HG03095 (cell line): ENCODE data around the gene SLC25A12.

Source experiments
- ATAC-seq: cut with Tn5 transposase; IDR thresholded peaks from one replicate; pipeline ENCODE4 v1.9.1; 2021; ENCODE audit warnings: moderate library complexity; ENCODE audit not compliant: unreplicated experiment

Gene SLC25A12

DNA sequence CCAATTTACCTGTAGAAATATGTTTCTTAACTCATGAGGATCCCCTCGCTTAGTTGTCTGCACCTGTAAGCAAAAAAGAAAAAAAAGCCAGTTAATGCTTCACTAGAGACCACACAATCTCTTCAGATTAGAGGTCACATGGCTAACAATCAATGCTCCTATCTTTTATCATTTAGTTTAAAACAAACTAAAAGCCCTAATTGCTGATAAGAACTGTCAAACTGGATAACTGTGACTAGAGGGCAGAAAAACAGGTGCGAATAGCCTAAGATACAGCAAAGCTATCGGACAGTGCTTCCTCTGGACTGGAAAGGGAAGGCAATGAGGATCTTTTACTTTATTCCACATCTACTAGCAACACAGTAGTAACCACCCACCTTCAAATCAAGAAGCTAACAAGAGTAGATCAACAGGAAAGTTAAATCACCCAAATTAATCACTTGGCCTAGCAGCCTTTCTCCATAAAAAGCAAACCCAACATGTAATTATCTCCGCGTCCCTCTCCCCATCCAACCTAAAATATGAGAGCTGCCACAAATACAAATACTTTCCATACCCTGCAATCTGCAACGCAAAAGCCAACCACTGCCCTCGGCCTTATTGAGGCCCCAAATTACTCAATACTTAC lies 734 bp downstream of the SLC25A12 start:
- ATAC-seq, result no peak

DNA sequence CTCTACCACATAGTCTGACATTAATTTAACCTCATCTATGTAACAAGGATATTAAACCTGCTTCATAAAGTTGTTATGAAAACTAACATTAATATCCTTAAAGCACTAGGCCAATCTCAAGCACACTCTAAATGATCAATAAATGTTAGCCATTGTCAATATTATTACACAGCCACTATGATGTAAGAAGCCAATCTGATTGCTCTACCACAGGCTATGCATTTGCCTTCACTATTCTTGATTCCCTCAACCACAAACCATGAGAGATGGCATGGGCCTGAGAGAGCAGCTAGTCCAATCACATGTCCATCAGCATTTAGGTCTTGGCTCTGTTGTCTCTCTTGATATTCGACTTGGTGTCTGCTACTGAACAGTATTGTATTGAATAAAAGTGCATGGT lies 4.2 kb downstream of the SLC25A12 start:
- no peak for ATAC-seq

DNA sequence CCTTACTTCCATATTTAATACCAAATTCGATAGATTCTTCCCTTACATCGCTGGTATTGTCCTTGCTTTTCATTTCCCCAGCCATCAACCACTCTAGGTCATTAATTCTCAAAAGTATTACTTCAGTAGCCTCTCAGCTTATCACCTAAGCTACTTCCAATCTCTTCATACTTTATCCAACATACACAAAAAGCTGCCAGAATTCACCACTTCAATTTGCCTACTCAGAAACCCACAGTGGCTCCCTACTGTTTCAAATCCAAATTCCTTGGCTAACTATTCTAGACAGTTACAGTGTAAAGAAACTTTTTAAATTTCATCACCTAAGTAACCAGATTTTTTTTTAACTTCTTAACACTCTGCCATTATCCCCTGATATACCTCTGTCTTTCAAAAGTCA lies 4.7 kb downstream of the SLC25A12 start:
- no peak for ATAC-seq

DNA sequence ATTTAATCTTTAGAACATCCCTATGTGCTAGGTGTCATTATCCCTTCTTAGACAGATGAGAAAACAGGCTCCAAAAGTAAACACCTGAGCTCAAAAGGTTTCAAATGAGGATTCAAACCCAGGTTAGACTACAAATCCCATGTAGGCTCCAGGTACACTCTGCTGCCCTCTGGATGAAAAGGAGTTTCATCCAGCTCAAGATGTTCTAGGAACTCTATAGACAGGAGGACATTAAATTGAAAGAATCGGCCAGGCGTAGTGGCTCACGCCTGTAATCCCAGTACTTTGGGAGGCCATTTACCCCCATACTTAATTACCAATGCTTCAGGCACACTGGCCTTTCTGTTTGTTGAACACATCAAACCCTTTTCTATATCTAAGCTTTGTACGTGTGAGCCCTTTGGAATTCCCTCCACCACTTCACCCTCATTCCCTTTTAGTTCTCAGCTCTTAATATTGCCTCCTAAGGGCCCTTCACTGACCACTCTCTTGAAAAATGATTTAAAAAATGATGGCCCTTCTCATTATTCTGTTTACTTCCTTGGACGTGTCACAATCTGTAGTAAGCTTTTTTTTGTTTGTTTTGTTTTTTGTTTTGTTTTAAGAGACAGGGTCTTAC lies 10.7 kb downstream of the SLC25A12 start:
- ATAC-seq, result no peak

DNA sequence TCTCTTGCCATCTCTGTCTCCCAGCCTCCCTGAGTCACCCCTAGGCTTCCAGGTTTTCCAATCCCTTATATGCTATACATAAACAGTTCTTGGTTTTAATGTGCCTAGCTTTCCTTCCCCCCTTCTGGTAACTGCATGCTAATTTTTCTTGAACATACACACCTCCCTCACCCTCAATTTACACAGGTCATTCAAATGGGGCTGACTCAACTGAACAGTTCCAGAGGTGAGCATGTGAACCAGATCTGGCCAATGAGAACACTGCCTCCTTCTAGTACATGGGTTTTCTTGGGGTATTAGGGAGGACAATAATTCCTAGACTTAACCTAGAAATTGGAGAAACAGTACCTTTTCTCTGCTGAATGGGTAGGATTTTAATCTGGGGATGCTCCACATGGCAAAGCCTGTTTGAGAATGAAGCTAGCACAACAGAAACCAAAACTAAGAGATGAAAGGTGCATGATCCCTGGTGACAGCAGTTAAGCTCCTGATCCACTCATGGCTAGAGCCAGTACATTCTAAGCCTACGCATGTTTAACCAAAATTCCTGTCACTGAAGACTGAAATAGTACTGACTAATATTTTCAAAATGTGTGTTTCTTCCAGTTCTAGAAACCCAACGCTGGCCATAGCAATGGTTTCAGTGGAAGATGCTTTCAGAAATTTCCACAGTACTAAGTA lies 11.8 kb downstream of the SLC25A12 start:
- no peak for ATAC-seq

DNA sequence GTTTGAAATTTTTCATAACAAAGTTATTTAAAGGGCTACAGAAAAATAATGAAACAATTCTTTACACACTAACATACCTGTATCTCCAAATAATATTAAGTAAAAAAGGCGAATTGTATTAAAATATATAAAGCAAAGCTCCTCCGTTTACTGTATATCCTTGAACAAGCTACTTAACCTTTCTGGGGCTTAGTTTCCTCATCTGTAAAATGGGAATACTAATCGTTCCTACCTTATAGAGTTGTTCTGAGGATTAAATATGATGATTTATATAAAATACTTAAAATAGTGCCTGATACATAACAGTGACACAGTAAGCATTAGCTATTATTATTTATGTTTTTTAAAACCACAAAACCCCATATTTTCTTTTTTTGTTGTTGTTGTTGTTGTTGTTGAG lies 13.3 kb downstream of the SLC25A12 start:
- ATAC-seq, result no peak

DNA sequence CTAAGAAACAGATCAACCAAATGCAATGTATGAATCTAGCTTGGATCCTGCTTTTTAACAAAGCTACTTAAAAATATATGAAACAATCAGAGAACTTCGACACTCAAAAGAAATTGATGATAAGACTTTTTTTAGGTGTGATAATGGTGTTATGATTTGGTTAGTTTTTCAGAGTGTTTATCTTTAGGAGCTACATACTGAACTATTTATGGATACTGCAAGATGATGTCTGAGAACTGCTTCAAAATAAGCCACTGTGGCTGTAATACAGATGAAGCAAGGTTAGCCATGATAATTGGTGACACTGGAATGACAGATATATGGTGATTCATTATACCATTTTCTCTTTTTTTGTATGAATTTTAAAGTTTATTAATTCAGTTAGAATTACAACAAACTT lies 14.2 kb downstream of the SLC25A12 start:
- no peak for ATAC-seq

DNA sequence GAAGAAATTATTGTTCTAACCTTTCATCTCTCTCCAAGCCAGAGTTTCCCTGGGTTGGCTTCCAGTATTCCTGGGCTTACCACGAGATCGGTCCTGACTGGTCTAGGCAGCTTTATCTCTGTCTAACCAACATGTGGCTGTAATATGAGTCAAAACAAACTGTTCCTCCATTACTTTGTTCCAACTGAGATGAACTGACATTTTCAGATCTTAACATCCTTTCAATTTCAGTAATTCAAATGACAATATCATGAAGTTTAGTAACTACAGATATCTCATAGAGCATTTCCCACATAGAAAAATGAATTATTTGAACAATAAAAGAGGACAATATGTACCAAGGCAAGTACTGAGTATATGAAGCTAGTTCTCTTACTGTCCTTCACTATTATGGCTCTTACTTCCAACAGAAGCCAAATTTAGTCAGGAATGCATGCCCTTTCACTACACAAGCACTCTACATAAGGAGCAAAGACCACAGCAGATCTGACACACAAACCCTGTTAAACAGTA lies 15.5 kb downstream of the SLC25A12 start:
- ATAC-seq, result no peak

DNA sequence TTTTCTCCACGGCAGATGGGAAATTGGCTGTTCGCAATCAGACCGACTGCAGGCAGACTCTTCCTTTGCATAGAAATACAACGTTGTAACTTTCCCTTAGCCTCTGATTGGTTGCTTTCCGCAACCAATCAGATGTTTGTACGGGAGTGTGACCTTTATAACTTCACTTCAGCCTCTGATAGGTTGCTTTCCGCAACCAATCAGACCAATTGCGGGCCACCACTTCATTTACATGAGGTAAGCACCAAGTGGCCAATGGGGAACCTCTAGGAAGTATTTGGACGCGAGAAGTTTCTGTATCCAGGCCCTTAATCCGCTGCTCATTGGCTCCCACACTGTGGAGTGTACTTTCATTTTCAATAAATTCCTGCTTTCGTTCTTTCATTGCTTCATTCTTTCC lies 19.1 kb downstream of the SLC25A12 start:
- ATAC-seq, result no peak

DNA sequence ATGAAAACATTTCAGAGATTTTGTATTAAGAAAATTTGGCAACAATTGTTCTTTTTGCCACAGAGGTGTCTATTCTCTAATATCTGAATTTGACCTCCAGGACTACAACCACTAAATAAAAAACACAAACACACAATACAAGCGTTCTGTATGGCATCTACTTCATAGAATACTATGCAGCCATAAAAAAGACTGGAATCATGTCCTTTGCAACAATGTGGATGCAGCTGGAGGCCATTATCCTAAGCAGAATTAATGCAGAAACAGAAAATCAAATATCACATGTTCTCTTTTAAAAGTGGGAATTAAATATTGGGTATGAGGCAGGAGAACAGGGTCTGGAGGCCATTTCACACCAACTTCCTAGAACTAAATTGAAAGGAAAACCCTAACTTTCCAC lies 19.5 kb downstream of the SLC25A12 start:
- ATAC-seq, result no peak

DNA sequence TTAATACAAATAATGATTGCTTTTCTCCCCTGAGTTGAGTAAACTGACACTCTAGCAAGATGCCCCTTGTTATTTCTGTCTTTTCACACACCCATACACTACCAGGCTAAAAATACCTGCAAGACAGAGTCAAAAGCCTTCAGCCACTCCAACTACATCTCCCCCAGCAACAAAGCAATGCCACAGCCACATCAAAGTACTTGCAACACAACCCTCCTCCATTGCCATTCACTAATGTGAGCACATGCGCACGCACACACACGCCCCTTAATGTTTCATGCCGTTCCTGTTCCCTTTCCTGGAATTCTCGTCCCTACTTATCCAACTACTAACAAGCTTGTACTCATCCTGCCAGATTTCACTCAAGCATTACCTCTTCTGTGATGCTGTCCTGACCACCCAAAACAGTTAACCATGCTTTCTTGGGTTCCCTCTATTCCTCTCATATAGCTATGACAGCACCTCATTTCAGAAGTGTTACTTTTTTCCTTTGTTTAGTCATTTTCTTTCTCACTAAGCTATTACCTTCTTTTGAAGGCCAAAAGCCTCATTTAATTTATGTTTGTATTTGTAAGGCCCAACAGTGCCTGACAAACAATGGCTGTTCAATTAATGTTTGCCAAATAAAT lies 29.6 kb downstream of the SLC25A12 start:
- ATAC-seq, result no peak

DNA sequence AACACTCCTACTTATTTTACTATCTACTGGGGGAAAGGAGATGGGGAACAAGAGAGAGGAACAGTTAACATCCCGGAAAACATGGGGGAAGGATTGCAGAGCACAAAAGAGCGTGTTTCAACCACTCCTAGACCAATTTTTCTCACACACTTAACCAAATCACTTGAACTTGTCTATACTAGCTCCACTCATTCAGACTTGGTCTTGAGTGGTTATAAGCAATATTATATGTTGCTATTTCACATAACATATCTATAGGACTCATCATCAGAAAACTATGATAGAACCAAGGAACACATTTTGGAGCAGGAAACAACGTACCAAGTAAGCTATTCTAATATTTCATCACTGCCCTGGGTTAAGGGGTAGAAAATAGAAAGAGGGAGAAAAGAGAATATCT lies 31.5 kb downstream of the SLC25A12 start:
- no peak for ATAC-seq

DNA sequence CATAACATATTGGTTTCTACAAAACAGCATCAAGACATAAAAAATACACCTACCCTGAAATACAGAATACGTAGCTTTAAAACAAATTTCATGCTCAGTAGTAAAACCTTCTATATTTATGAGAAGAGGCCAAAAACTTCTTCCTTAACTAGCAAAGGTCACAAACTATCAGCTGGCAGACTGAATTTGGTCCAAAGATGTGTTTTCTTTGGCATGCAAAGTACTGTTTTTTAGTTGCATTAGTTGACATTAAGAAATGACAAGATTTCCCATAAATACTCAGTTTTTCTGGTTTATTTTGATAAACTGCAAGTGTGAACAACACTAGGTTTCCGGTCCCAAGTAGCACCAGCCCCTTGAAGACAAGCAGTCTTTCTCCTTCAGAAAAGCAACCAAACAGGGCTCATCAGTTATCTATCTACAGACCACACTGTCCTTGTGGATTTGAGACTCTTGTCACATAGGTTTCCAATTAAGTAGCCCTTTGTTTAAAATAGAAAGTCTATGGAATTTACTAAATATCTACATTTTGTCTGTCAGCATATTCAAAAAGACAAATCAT lies 35.6 kb downstream of the SLC25A12 start:
- ATAC-seq, result no peak

DNA sequence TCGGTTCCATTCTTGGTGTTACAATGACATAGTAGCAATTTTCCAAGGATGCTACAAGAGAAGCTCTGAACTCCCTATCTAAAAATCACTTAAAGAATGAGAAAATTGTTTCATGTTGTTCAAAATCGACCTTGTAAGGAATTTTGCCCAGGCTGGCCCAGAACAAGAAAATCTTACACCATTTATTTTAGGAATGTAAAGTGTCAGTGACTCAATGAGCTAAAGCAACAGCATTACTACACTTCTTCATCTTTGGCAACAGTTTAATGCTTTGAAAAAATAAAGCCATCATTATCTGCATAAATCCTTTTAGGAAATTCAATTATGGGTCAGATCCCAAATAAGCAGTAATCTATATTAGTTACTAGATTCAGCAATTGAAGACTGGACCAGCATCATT lies 38.6 kb downstream of the SLC25A12 start:
- ATAC-seq, result no peak

DNA sequence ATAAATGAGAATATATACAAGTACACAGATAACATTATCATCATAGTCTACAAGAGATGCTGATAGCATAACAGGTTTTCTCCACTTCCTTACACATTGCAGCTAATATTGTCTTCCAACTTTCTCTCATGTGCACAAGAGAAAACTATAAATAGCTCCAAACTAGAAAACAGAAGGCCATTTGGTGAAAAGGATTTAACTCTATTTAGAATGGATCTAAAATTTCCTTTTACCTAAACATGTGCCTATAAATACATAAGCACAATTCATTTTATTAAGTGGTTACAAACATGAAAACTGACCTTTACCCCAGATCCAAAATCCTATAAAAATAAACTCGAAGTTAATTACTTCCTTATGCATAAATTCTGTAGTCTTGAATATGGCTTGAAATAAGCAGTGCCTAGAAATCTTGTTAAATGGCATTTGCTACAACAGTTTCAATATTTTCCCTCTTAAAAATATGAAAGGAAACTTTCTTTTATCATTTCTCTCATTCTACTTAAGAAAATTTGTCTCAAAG lies 41.6 kb downstream of the SLC25A12 start:
- ATAC-seq, result no peak

DNA sequence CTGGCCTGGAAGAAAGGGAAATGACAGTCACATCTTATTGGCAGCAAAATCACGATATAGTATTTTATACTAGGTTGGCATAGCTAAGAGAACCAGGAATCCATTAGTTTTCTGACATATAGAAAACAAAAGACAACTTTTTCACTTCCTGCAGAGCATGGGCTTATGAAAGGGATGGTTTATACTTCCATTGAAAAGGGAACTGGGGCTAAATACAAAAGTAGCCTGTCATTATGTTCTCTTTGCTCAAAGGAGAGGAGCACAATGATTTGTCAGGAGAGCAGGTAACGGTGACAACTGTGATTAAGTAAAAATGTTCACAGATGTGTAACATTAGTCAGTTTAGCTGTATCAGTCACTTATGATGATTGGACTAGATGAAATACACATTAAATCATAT lies 46.4 kb downstream of the SLC25A12 start:
- no peak for ATAC-seq

DNA sequence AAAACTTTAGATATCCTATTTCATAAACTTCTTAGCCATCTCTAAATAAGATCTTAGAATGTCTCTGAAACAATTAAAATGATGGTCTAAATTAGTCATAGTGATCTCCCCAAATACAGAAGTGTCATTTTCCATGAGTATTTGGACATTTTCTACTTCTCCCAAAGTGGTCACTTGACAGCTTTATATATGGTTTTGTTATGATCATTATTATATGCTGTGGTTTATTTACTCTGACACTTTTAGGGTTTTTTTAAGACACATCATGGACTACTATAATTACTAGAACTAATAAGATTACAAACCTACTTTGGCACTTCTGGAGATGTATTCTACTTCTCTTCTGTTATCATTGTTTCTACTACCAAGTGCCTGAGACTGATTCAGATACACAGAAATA lies 47.1 kb downstream of the SLC25A12 start:
- no peak for ATAC-seq

DNA sequence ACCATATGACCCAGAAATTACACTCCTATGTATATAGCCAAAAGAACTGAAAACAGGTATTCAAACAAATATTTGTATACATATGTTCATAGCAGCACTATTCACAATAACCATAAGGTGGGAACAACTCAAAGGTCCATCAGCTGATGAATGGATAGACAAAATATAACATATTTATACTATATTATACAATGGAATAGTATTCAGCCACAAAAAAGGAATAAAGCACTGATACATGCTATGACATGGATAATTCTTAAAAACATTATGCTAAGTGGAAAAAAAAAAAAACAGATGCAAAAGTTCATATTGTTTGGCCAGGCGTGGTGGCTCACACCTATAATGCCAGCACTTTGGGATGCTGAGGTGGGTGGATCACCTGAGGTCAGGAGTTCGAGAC lies 52.0 kb downstream of the SLC25A12 start:
- no peak for ATAC-seq

DNA sequence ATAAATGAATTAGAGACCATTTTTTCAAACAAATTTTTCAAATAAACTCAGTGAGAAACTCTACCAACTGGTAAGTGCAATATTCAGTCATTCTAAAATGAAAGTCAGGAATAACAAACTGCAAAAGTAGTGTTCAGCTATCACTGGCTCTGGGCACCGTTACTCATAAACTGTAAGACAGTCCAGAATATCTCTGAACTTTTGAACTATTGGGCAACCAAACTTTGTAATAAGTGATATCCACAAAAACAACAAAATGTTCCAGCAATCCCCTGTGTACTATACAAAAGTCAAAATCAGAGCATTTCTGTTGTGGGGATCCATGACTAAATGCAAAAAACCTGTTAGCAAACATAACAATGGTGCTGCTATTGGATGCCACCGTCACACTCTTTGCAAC lies 56.3 kb downstream of the SLC25A12 start:
- ATAC-seq, result no peak

DNA sequence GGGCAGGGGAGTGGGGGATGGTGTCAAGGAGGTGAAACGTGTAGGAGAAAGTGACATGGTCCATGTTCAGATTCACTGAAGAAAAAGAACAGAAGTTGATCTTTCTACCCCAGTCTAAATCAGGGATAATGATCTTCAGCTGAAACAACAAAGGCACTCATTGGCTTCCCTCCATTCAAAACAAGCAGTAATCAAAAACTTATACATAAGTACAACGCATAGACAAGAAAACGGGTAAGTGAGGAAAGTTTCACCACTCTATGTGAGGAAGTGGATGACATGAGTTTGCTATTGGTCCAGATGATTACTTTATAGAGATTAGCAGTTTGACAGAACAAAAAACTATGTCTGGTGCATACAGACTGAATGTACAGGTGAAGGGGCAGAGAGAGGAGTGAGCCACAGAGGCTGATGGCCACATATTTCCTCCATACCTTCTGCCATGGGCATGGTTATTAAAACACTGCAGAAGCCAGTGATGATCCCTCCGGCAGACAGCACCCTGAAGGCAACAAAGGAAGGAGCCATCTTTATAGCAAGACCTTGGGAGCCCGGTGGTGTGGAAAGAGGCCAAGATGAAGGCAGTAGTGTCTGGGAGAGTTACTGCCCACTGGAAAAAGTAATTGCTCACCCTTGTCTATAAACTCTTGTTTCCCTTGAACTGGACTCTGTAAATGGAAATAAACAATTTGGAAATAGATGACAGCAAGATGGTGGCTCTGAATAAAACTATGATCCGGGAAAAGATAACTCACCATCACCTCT lies 57.7 kb downstream of the SLC25A12 start:
- ATAC-seq, result no peak

DNA sequence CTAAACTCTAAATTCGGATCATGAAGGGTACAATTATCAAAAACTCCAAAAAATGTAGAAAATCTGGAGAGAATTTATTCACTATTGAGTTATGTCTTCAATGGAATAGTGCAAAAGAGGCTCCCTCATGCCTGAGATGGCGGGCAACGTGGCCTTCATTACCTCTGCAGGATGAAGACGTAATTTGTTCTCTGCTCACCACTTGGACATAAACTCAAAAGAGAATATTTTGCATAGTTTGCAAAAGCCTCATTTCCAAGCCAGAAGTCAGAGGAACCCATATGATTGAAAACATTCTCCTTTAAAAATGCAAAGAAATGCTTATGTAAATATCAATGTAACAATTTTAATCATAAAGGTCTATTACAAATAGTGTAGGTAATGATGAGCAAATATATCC lies 58.7 kb downstream of the SLC25A12 start:
- no peak for ATAC-seq
